GM10847 (cell line): ENCODE results near the gene MC1R.

Experiments
- POLR2A ChIP-seq: IDR thresholded peaks from 2 replicates; pipeline ENCODE4 v1.6.1; 2011; ENCODE audit not compliant: insufficient read length; ENCODE audit errors: extremely low read depth

Gene MC1R

GRCh38 chr16:89936508-89936907 is 17.8 kb downstream of the MC1R start:
- TF ChIP-seq POLR2A = no peak

GRCh38 chr16:89936981-89937380 is 18.3 kb downstream of the MC1R start:
- TF ChIP-seq POLR2A = no peak

GRCh38 chr16:89938175-89938885 is 19.7 kb downstream of the MC1R start:
- TF ChIP-seq POLR2A = no peak

GRCh38 chr16:89944773-89945172 is 26.1 kb downstream of the MC1R start:
- no peak for TF ChIP-seq POLR2A

- no peak for TF ChIP-seq POLR2A
Measured at GRCh38 chr16:89945654-89946053, 27.0 kb downstream of the MC1R start.

- TF ChIP-seq POLR2A = no peak
Measured at GRCh38 chr16:89946515-89946914, 27.9 kb downstream of the MC1R start.

GRCh38 chr16:89949121-89949742 is 30.6 kb downstream of the MC1R start:
- no peak for TF ChIP-seq POLR2A

GRCh38 chr16:89949756-89950155 is 31.1 kb downstream of the MC1R start:
- TF ChIP-seq POLR2A = no peak

GRCh38 chr16:89951509-89951908 is 32.8 kb downstream of the MC1R start:
- TF ChIP-seq POLR2A = no peak

- TF ChIP-seq POLR2A = no peak
Measured at GRCh38 chr16:89952049-89952448, 33.4 kb downstream of the MC1R start.

- no peak for TF ChIP-seq POLR2A
Measured at GRCh38 chr16:89952551-89952950, 33.9 kb downstream of the MC1R start.

- TF ChIP-seq POLR2A = no peak
Measured at GRCh38 chr16:89953671-89954406, 35.2 kb downstream of the MC1R start.

- TF ChIP-seq POLR2A = no peak
Measured at GRCh38 chr16:89954462-89954861, 35.8 kb downstream of the MC1R start.

- no peak for TF ChIP-seq POLR2A
Measured at GRCh38 chr16:89955001-89955685, 36.5 kb downstream of the MC1R start.

GRCh38 chr16:89956505-89957215 is 38.0 kb downstream of the MC1R start:
- no peak for TF ChIP-seq POLR2A
